Esophagus squamous epithelium (tissue), 5 donors: ENCODE data around the gene PRR35. TPM values are rescaled to one million over a fixed set of nuclear protein-coding genes. Genes with fewer than 3 reads are reported as not detected.
"Not testable (repeated sequence)": the region's sequence is repeated elsewhere in the genome, so short reads cannot be mapped to it uniquely, and the experiment has no call there.

Experiments used
- DNase-seq: peaks from one replicate; lab custom pipeline; 2025; lab: John Stamatoyannopoulos, UW
- H3K27ac ChIP-seq, 4 donors: fragments of 200-600 bp; sonication (generic); one replicate each; pipeline ENCODE4 v1.5.1; 2016 to 2019; ENCODE audit warnings: mild to moderate bottlenecking in 1 of 4
- H3K27me3 ChIP-seq, 4 donors: fragments of 200-600 bp; sonication (generic); 1 replicate in 3 of 4; 2 replicates in 1 of 4; pipeline versions ENCODE4 v1.5.1 to v1.6.0; 2017 to 2021; ENCODE audit warnings: antibody characterized with exemption in 1 of 4
- H3K36me3 ChIP-seq, 3 donors: fragments of 200-600 bp; sonication (generic); one replicate each; pipeline ENCODE4 v1.5.1; 2016 to 2019
- H3K4me1 ChIP-seq, 3 donors: fragments of 200-600 bp; sonication (generic); one replicate each; pipeline ENCODE4 v1.5.1; 2017 to 2019
- H3K4me3 ChIP-seq, 4 donors: fragments of 200-600 bp; sonication (generic); 1 replicate in 3 of 4; 2 replicates in 1 of 4; pipeline ENCODE4 v1.5.1; 2016 to 2019; ENCODE audit warnings: mild to moderate bottlenecking in 2 of 4, moderate library complexity in 1 of 4
- H3K9me3 ChIP-seq, 3 donors: fragments of 200-600 bp; sonication (generic); one replicate each; pipeline ENCODE4 v1.5.1; 2016 to 2019
- POLR2A ChIP-seq, 4 donors: fragments of 450-650 bp; IDR thresholded peaks; one replicate each; pipeline ENCODE4 v1.6.1; 2017; ENCODE audit warnings: antibody characterized with exemption in 4 of 4, mild to moderate bottlenecking in 4 of 4, moderate library complexity in 3 of 4
- WGBS, 2 donors: methylation state at CpG; one replicate each; pipeline ENCODE4 v1.1.5; 2018; 5-methylcytosine and 5-hydroxymethylcytosine counted together
- intact Hi-C: fragments of 100-400 bp; cut with DNase I; formaldehyde crosslinking; loops from one replicate; pipeline ENCODE4 v1.15.0; 2022
- total RNA-seq, 4 donors: library from RNA; depleted of rRNA; stranded (reverse); fragments of >200 nt; gene quantifications; one replicate each; pipeline ENCODE4 v1.1.0, GENCODE V29; 2016
- TF ChIP-seq, protein P1 (sequence below), 6 experiments: fragments of 450-650 bp in 4 of 6; fragments of 200-600 bp in 2 of 6; sonication (generic) in 2 of 6; IDR thresholded peaks; one replicate each; pipeline ENCODE4 v1.5.1; 2016 to 2019; ENCODE audit warnings: antibody characterized with exemption in 6 of 6, mild to moderate bottlenecking in 4 of 6, moderate library complexity in 4 of 6
- donor health status: DM: yes; HTN: yes; CAD: no.

PRR35 gene
- total RNA-seq, 4 donors from 2014 or later, result not detected

DNA sequence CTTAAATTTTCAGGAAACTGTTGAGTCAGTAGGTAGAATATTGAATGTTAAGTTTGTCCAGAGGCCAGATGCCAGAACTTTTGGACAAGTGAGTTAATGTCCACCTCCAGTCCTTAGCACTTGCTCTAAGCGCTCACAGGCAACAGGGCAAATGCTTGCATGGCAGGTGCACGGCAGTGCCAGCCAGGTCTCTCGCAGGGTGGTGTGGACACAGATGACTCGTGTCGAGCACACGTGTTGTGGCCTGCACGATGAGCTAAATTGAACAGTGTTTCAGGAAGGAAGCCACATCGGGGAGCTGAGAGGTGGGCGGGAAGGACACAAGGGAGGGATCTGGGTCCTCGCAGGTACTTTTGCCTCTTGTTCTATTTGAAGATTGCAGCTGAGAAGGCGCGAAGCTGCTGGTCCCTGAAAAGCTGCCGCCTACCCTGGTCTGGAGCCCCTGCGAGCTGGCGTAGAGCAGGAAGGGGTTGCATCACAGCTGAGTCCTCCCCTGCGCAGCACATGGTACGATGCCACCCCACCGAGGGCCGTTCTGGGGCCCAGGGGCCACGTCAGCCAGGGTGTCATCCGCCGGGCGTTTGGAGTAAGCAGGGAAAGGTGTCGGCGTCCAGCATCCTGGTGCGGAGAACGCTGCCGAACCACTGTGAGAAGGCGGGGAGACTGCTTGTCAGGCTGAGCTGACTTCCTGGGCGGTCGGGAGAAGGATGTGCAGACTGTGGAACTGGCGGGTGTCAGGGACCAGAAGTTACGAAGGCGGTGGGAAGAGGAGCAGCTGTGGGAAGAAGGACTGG is 35.9 kb downstream of the PRR35 start:
- Histone ChIP-seq H3K27ac (no peak overlapping the region), H3K27me3 (no peaks in the 10 kb centered on the region), H3K4me1 (peaks cover 38 to 57% (median 45%) of the 10 kb centered on the region in 3 donors), H3K4me3 (no peak overlapping the region), H3K36me3 (peaks cover 0 to 40% (median 0%) of the 10 kb centered on the region in 3 donors), H3K9me3 (no peaks in the 10 kb centered on the region)
- WGBS, 2 donors, result 71 to 73% methylated on average over 16 to 18 of the region's 34 CpGs
- TF ChIP-seq POLR2A (IDR thresholded peaks at IDR 0.05), result no peak
- TF ChIP-seq, protein P1, sequence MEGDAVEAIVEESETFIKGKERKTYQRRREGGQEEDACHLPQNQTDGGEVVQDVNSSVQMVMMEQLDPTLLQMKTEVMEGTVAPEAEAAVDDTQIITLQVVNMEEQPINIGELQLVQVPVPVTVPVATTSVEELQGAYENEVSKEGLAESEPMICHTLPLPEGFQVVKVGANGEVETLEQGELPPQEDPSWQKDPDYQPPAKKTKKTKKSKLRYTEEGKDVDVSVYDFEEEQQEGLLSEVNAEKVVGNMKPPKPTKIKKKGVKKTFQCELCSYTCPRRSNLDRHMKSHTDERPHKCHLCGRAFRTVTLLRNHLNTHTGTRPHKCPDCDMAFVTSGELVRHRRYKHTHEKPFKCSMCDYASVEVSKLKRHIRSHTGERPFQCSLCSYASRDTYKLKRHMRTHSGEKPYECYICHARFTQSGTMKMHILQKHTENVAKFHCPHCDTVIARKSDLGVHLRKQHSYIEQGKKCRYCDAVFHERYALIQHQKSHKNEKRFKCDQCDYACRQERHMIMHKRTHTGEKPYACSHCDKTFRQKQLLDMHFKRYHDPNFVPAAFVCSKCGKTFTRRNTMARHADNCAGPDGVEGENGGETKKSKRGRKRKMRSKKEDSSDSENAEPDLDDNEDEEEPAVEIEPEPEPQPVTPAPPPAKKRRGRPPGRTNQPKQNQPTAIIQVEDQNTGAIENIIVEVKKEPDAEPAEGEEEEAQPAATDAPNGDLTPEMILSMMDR (IDR thresholded peaks at IDR 0.05), result no peak
- DNase-seq, result no peak
- intact Hi-C loops, result no loop called here

DNA sequence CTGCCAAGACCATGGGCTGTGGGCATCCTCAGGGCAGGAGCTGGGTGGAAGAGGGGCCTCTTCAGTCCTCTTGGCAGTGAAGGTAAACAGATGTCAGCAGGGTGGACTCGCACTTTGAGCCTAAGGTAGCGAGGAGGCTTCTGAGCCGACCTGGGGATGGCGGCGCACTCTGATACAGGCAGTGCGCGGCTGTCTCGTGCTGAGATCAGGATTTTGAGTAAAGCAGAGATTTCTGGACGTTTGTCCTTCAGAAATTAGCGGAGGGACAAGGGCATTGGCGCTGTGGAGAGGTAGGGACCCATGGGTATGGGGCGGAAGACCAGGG is 36.5 kb downstream of the PRR35 start:
- TF ChIP-seq, protein P1 (IDR thresholded peaks at IDR 0.05), result no peak
- no peak for TF ChIP-seq POLR2A (IDR thresholded peaks at IDR 0.05)
- intact Hi-C loops, result no loop called here
- peaks cover 0 to 45% (median 0%) of the 10 kb centered on the region in 3 donors for H3K36me3 ChIP-seq
- DNase-seq, result no peak
- H3K27ac ChIP-seq, result no peak overlapping the region
- 91 to 96% methylated on average over 12 of the region's 12 CpGs for WGBS, 2 donors
- H3K9me3 ChIP-seq, result no peaks in the 10 kb centered on the region
- H3K27me3 ChIP-seq, result no peaks in the 10 kb centered on the region
- H3K4me3 ChIP-seq, result no peak overlapping the region
- peaks cover 34 to 52% (median 40%) of the 10 kb centered on the region in 3 donors for H3K4me1 ChIP-seq

DNA sequence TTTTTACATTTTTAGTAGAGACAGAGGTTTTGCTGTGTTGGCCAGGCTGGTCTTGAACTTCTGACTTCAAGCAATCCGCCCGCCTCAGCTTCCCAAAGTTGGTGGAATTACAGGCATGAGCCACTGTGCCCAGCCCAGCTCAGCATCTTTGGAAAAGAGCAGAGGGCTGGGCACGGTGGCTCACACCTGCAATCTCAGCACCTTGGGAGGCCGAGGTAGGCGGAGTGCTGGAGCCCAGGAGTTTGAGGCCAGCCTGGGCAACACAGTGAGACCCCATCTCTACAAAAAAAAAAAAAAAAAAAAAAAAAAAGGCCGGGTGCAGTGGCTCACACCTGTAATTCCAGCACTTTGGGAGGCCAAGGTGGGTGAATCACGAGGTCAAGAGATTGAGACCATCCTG is 37.5 kb downstream of the PRR35 start:
- H3K4me3 ChIP-seq, intact Hi-C loops, H3K27ac ChIP-seq, H3K27me3 ChIP-seq, H3K9me3 ChIP-seq, DNase-seq: not testable (repeated sequence)
- Histone ChIP-seq H3K4me1 (peaks cover 26 to 42% (median 32%) of the 10 kb centered on the region in 3 donors), H3K36me3 (peaks cover 0 to 52% (median 0%) of the 10 kb centered on the region in 3 donors)
- 93% methylated on average over 5 of the region's 7 CpGs; no CpG with 5 or more reads in 1 of the 2 donors for WGBS, 2 donors

DNA sequence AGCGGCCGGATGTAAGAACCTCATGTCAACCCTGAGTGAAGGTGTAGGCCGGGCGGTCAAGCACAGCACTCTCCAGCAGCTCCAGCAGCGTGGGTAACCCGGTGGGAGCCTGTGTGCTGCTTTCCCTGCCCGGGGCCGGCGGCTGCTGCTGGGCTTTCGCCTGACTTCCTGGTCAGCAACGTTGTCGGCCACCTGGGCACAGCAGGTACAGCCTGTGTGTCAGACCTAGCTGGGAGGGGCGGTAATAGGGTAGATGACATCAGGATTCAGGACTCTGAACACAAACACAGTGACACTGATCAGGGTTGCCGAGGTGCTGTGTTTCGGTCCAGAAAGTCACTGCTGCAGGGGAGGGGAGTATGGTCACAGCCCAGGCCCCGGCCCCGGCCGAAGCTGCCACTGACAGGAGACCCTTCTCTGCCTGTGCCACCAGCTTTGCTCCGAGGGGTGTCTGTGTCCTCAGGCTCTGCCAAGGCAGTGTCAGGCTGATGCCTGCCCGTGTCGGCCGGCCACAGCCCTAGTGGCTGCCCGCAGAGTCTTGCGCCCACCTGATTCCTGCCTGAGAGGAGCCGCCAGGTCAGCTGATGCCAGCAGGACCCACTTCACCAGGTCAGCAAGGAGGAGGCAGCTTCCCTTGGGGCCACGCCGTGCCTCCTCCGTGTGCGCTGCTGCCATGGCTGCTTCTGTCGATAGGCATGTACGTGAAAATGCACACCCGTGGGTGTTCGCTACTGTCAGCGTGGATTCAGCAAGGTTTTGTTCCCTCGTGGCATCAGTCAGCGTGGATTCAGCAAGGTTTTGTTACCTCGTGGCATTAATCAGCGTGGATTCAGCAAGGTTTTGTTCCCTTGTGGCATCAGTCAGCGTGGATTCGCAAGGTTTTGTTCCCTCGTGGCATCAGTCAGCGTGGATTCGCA is 38.9 kb downstream of the PRR35 start:
- H3K36me3 ChIP-seq, result peaks cover 0 to 52% (median 0%) of the 10 kb centered on the region in 3 donors
- intact Hi-C loops, result no loop called here
- peaks cover 14 to 28% (median 17%) of the 10 kb centered on the region in 3 donors for H3K4me1 ChIP-seq
- WGBS, 2 donors, result 95 to 96% methylated on average over 25 to 26 of the region's 43 CpGs
- TF ChIP-seq, protein P1 (IDR thresholded peaks at IDR 0.05), result no peak
- no peak for TF ChIP-seq POLR2A (IDR thresholded peaks at IDR 0.05)
- H3K9me3 ChIP-seq, result no peaks in the 10 kb centered on the region
- H3K27ac ChIP-seq, result no peak overlapping the region
- no peak for DNase-seq
- no peak overlapping the region for H3K4me3 ChIP-seq
- no peaks in the 10 kb centered on the region for H3K27me3 ChIP-seq

DNA sequence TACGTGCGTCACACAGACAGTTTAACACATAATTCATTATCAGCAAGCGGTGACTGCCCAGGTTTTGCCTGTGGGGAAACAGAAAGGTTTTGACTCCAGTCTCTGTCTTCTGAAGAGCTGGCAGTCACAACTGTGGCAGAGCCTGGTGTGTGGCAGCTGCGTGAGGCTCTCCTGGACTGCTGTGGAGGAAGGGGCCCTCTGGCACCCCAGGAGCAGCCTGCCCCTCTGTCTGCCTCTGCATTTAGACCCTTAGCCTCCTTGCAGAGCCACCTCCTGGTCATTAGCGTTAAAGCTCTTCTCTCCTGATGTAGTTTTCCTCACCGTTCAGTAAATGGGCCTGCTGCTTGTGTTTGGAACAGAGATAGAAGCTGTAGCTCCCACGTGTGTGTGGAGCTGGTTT is 40.6 kb downstream of the PRR35 start:
- intact Hi-C loops, result no loop called here
- H3K36me3 ChIP-seq, result peaks cover 0 to 52% (median 4%) of the 10 kb centered on the region in 3 donors
- H3K27ac ChIP-seq, result no peak overlapping the region

More for the DNA sequence above, 40.6 kb downstream of the PRR35 start:
- Histone ChIP-seq H3K9me3 (no peaks in the 10 kb centered on the region), H3K27me3 (no peaks in the 10 kb centered on the region), H3K4me1 (peaks cover under 1 to 11% (median 5%) of the 10 kb centered on the region in 3 donors), H3K4me3 (no peak overlapping the region)
- DNase-seq, result no peak
- no peak for TF ChIP-seq POLR2A (IDR thresholded peaks at IDR 0.05)
- TF ChIP-seq, protein P1 (IDR thresholded peaks at IDR 0.05), result no peak
- WGBS, 2 donors, result 69% methylated on average over 7 of the region's 7 CpGs
